GM19043 (cell line): ENCODE measurements around the gene KNDC1.

Experiments
- ATAC-seq: cut with Tn5 transposase; IDR thresholded peaks from one replicate; pipeline ENCODE4 v1.9.1; 2021; ENCODE audit warnings: low read depth; ENCODE audit not compliant: unreplicated experiment

Gene KNDC1

GRCh38 chr10:133160826-133161471 is 930 bp downstream of the KNDC1 start:
- no peak for ATAC-seq

GRCh38 chr10:133161486-133162109 is 1.6 kb downstream of the KNDC1 start:
- no peak for ATAC-seq

GRCh38 chr10:133162178-133162909 is 2.3 kb downstream of the KNDC1 start:
- ATAC-seq, result no peak

- no peak for ATAC-seq
Measured at GRCh38 chr10:133162910-133163856, 3.2 kb downstream of the KNDC1 start.

- no peak for ATAC-seq
Measured at GRCh38 chr10:133163889-133164815, 4.1 kb downstream of the KNDC1 start.

GRCh38 chr10:133164816-133165555 is 5.0 kb downstream of the KNDC1 start:
- ATAC-seq, result no peak

- ATAC-seq, result no peak
Measured at GRCh38 chr10:133165556-133166503, 5.8 kb downstream of the KNDC1 start.

GRCh38 chr10:133166504-133166827 is 6.4 kb downstream of the KNDC1 start:
- ATAC-seq, result no peak

GRCh38 chr10:133166828-133167692 is 7.0 kb downstream of the KNDC1 start:
- ATAC-seq, result no peak

- ATAC-seq, result no peak
Measured at GRCh38 chr10:133167693-133168616, 7.9 kb downstream of the KNDC1 start.

GRCh38 chr10:133168617-133169031 is 8.6 kb downstream of the KNDC1 start:
- no peak for ATAC-seq

- no peak for ATAC-seq
Measured at GRCh38 chr10:133169173-133169947, 9.3 kb downstream of the KNDC1 start.

- ATAC-seq, result no peak
Measured at GRCh38 chr10:133170092-133170491, 10.1 kb downstream of the KNDC1 start.

GRCh38 chr10:133173860-133174640 is 14.0 kb downstream of the KNDC1 start:
- no peak for ATAC-seq
